Measurements from ENCODE around the gene ADGRG3.

Gene ADGRG3

GRCh38 chr16:57681950-57682728, 14.0 kb downstream of the ADGRG3 start:
- DNase-seq, result no peak

GRCh38 chr16:57682809-57683635, 14.9 kb downstream of the ADGRG3 start:
- no peak for DNase-seq

GRCh38 chr16:57683636-57684545, 15.8 kb downstream of the ADGRG3 start:
- DNase-seq, result no peak

DNA sequence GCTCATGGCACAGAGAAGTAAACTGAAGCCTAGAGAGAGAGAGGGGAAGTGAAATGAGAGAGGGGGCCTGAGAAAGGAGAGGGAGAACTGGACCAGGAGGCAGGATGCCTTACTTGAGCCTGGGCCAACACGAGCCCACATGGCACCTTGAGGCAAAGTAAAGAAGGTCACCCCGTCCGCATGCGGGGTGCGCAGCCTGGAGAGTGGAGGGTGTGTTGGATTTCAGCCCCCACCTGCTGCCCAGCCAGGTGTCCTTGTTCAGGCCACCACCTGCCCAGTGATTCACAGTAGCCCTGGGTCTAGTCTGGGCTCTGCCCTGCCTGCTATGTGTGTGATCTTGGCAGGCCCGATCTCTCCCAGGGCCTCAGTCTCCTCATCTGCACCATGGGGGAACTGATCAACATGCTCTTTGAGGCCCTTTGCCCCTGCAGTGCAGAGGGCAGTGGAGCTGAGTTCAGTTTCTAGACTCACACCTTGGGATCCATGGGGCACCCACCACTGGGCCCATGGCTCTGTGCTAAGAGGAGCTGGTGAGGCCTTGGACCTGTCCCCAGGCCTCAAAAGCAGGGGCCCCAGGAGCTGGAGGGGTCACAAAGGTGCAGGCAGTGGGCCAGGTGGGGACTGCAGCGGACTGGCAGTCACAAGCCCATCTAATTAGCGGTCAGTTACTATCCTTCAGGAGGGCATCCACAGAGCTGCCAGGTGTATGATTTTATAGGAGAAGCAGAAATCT, 16.7 kb downstream of the ADGRG3 start:
- no peak for DNase-seq

DNA sequence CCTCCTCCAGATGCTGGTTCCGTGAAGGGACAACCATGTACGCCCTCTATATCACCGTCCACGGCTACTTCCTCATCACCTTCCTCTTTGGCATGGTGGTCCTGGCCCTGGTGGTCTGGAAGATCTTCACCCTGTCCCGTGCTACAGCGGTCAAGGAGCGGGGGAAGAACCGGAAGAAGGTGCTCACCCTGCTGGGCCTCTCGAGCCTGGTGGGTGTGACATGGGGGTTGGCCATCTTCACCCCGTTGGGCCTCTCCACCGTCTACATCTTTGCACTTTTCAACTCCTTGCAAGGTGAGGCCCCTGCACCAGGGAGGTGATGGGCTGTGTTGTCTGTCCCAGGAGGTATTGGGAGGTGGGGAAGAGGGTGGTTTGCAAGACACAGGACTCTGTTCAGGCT, 17.5 kb downstream of the ADGRG3 start:
- no peak for DNase-seq

- DNase-seq, result no peak
Measured at GRCh38 chr16:57686577-57686976, 18.5 kb downstream of the ADGRG3 start.

DNA sequence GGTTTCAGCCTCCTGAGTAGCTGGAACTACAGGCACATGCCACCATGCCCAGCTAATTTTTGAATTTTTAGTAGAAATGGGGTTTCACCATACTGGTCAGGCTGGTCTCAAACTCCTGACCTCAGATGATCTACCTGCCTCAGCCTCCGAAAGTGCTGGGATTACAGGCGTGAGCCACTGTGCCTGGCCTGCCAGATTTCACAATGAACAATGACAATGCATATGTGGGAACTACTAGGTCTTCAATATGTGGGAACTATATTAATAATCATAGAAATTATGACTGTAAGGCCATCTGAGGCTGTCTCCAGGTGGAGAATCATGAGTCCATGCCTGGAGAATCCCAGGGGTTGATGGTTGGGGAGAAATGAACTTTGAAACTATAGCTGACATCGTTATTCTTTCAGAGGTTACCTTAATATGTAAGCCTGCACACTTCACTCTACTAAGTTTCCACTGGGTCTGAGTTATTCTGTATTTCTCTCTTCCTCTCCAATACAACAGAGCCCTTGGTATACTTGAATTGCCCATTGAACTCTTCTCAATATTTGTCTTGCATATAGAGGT, 19.3 kb downstream of the ADGRG3 start:
- DNase-seq, result no peak

GRCh38 chr16:57688487-57688986, 20.4 kb downstream of the ADGRG3 start:
- DNase-seq, result no peak

DNA sequence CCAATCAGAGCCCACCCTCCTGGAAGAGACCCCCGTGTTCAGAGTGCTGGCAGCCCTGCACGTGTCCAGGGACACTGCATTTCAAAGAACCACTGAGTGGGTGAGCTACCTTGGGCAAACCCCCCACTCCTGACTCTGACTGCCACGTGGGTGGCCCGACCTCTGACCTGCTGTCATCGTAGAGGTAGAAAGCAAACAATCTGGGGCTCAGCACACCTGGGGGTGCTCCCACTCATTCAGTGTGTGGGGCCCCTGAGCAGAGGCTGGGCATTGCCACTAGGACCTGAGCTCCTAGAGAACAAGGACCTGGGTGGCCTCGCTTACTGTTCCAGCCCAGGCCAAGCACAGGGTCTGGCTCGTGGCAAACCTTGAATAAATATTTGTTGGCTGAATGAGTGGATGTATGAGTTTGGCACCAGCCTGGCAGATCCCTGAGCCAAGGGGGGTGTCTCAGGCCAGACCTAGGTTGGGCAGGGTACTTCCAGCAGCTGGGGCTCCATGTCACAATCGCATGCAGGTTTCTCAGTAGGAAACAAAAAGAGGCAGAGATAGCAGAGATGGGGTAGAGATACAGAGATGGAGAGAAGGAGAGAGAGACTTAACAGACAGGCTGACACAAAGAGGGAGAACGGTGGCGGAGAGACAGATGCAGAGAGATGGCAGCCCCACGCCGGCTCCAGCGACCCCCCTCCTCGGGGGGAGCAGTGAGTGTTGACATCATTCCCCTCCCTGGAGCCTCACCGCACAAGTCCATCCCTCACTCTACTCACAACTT, 21.1 kb downstream of the ADGRG3 start:
- DNase-seq, result no peak

DNA sequence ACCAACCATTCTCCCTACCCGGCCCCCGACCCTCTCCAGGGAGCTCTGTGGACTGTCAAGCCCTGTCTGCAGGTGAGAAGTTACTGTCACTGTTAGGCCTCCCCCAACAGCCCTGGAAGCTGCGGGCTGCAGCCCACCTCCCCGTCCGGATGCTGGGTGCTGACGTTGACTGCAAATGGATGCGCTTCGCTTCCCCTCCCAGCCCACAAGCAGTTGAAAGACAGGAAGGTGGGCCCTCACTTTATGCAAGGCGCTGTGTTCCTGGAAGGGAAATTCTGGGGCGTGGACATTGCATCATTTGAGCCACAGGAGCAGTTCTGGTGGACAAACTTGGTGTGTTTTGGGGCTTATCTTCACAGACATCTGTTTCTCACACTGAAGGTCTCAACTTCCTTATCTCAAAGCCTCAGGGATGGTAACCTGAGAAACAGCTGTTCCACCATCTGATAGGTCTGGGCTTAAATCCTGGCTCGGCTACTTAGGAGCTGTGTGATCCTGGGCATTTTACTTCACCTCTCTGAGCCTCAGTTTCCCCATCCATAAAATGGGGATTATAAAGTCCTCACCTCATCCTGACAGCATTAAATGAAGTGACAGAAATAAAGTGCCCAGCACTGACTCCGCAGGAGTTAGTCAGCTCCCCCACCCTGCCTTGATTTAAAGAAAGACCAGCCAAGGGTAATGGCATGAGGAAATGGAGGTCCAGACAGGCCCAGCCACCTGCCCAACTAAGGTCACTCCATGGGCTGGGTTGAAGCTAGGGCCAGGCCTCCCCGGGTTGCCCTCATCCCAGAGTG, 21.9 kb downstream of the ADGRG3 start:
- peak; percentile 7 for DNase-seq

DNA sequence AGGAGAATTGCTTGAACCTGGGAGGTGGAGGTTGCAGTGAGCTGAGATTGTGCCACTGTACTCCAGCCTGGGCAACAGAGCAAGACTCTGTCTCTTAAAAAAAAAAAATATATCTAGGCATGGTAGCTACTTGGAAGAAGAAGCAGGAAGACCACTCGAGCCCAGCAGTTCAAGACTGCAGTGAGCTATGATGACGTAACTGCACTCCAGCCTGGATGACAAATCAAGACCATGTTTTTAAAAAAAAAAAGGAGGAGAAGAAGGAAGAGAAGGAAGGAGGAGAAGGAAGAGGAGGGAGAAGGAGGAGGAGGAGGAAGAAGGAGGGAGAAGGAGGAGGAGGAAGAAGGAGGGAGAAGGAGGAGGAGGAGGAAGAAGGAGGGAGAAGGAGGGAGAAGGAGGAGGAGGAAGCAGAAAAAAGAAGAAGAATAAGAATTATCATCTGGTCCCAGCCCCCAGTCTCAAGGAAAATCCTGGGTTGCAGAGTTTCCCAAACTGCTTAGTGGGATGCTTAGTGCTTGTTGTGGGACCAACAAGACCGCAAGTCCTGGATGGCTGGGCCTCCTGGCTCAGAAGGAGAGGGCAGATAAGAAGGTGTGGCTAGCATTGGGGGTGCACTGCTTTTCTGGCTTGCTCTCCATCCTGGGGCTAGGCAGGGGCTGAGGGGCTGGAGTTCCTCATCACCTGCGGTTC, 22.8 kb downstream of the ADGRG3 start:
- no peak for DNase-seq

- no peak for DNase-seq
Measured at GRCh38 chr16:57692636-57693035, 24.5 kb downstream of the ADGRG3 start.

GRCh38 chr16:57693550-57693949, 25.4 kb downstream of the ADGRG3 start:
- DNase-seq, result no peak

DNA sequence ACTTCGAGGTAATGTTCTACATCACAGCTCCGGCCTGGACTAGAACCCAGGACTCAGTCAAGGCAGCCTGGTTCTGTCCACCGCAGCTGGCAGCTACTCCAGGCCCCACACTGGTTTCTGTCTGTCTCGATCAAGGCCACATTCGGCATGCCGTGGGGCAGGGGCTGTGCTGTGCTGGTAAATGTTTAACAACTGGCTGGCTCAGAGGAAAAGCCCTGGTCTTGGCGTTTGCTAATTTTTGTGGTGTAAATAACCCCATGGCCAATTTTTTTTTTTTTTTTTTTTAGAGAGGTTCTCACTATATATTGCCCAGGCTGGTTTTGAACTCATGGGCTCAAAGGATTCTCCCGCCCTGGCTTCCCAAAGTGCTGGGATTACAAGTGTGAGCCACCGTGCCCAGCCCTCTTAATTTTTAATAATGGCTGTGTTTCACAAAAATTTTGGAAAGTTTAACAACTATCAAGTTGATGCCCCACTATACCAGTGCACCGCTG, 26.2 kb downstream of the ADGRG3 start:
- DNase-seq, result no peak

DNA sequence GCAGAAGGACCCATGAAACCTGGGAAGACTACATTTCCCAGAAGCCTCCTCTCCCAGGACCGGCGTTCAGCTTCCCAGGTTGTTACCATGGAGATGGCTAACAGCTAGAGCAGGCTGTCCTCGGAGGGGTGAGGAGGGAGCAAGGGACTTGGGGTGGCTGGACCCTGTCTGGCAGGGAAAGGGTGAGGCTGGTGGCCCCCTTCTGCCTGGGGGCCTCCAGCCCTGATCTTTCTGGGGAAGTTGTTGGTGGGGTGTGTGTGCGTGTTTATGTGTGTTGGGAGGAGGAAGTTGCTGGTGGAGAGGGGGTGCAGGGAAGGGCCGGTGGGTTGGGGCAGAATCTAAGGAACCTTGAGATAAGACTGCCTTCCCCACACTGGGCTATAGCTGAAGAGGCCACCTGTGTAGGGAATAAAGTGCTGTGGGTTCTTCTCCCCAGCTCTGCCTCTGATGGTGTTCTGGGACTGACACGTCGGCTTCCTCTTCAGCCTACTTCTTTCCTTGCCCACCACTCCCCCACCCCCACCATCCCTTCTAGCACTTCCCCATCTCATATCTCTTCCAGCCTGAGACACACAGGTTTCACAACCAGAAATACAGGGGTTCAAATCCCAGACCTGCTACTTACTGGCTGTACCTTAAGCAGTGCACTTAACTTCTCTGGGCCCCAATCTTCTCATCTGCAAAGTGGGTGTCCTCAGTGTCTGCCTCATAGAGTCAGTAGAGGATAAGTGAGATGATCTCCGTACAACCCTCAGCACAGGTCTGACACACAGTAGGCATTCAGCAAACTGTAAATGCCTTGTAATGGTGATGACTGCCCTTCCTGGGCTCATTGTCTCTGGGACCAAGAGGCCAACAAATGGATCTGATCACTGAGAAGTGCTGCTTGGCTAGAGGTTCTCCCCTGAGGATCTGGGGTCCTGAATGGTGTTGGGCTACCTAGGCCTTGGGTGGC, 26.9 kb downstream of the ADGRG3 start, which contains the start of gene DRC7:
DRC7 (plus strand) TSS at position 82 of the 955 bp plus-strand sequence. CDS start 3,144 bp downstream, outside the sequence.
- no peak for DNase-seq

- no peak for DNase-seq
Measured at GRCh38 chr16:57695680-57696069, 27.6 kb downstream of the ADGRG3 start.

GRCh38 chr16:57696240-57696639, 28.1 kb downstream of the ADGRG3 start:
- DNase-seq, result no peak
